A549 (cell line): ENCODE measurements around the gene TEPSIN. TPM values are rescaled to one million over a fixed set of nuclear protein-coding genes. Genes with fewer than 3 reads are reported as not detected.

Experiments
- ATAC-seq, 2 experiments: fragments of 200-7000 bp in 1 of 2; fragments of >200 bp in 1 of 2; cut with Nextera tagmentation in 1 of 2; cut with Tn5 transposase in 1 of 2; 3 replicates each; pipeline versions ENCODE4 v1.8.0 to v1.9.1; 2018 to 2020; ENCODE audit warnings: mild to moderate bottlenecking in 1 of 2, moderate library complexity in 1 of 2
- CTCF ChIA-PET: fragments of 300-600 bp; sonication (Branson Sonifier 250); formaldehyde crosslinking; extraction: SDS; loops from one replicate; lab custom pipeline; 2021; ENCODE audit warnings: antibody characterized with exemption, inconsistent platforms; lab: Yijun Ruan, JAX
- POLR2A ChIA-PET: fragments of 350-600 bp; formaldehyde crosslinking; extraction: SDS; loops from one replicate; lab custom pipeline; 2021; ENCODE audit warnings: antibody characterized with exemption, inconsistent platforms; lab: Yijun Ruan, JAX
- DNase-seq, 2 experiments: peaks; one replicate each; pipeline versions ENCODE4 v3.0.0 to v3.0.0-alpha.2; 2011 to 2016; ENCODE audit warnings: low read depth in 1 of 2, low spot score in 1 of 2
- FAIRE-seq: peaks from 2 replicates; lab custom pipeline; 2011; peaks lifted over from hg19 to GRCh38; lab: Jason Lieb, UNC
- H3K27ac ChIP-seq, 2 experiments: fragments of >200 bp; sonication (Bioruptor Twin); formaldehyde crosslinking; 3 replicates each; pipeline ENCODE4 v1.5.1; 2016 to 2017
- H3K4me1 ChIP-seq: fragments of >200 bp; sonication (Bioruptor Twin); formaldehyde crosslinking; 3 replicates; pipeline ENCODE4 v1.6.1; 2016
- H3K4me2 ChIP-seq: fragments of >200 bp; sonication (Bioruptor Twin); formaldehyde crosslinking; 3 replicates; pipeline ENCODE4 v1.6.1; 2016
- H3K4me3 ChIP-seq: fragments of >200 bp; sonication (Bioruptor Twin); formaldehyde crosslinking; 3 replicates; pipeline ENCODE4 v1.5.1; 2016
- H3K9me3 ChIP-seq: fragments of >200 bp; sonication (Bioruptor Twin); formaldehyde crosslinking; 3 replicates; pipeline ENCODE4 v1.6.1; 2016
- BCL3 ChIP-seq: fragments of >200 bp; sonication (Bioruptor Twin); formaldehyde crosslinking; IDR thresholded peaks from 3 replicates; pipeline ENCODE4 v1.6.1; 2016
- CBX8 ChIP-seq: fragments of 200-600 bp; sonication (generic); IDR thresholded peaks from 2 replicates; pipeline ENCODE4 v1.6.1; 2016
- CEBPB ChIP-seq, 2 experiments: fragments of >200 bp in 1 of 2; sonication (Bioruptor Twin) in 1 of 2; formaldehyde crosslinking in 1 of 2; IDR thresholded peaks; 2 replicates each; pipeline ENCODE4 v1.6.1; 2012 to 2016
- CHD2 ChIP-seq: fragments of 150-350 bp; IDR thresholded peaks from 2 replicates; pipeline ENCODE4 v1.6.1; 2014; ENCODE audit warnings: low read length; ENCODE audit not compliant: partially characterized antibody
- CHD4 ChIP-seq: fragments of 200-600 bp; sonication (generic); IDR thresholded peaks from 2 replicates; pipeline ENCODE4 v1.6.1; 2016; ENCODE audit warnings: antibody characterized with exemption, mild to moderate bottlenecking, borderline replicate concordance
- CTCF ChIP-seq: fragments of >200 bp; sonication (Bioruptor Twin); formaldehyde crosslinking; IDR thresholded peaks from 3 replicates; pipeline ENCODE4 v1.5.1; 2016
- EP300 ChIP-seq, 2 experiments: fragments of >200 bp; sonication (Bioruptor Twin); formaldehyde crosslinking; IDR thresholded peaks; 2 replicates in 1 of 2; 3 replicates in 1 of 2; pipeline ENCODE4 v1.6.1; 2016 to 2017
- FOSB ChIP-seq: fragments of 250-450 bp; sonication (Bioruptor Pico); IDR thresholded peaks from 2 replicates; pipeline ENCODE4 v1.5.0; 2020; ENCODE audit warnings: mild to moderate bottlenecking, moderate library complexity
- FOXS1 ChIP-seq: fragments of 250-450 bp; sonication (Bioruptor Pico); IDR thresholded peaks from 2 replicates; pipeline ENCODE4 v1.5.0; 2020; ENCODE audit warnings: mild to moderate bottlenecking, moderate library complexity
- GATA3 ChIP-seq: IDR thresholded peaks from 2 replicates; pipeline ENCODE4 v1.6.1; 2012; ENCODE audit warnings: borderline replicate concordance
- HDAC2 ChIP-seq: fragments of 200-600 bp; sonication (generic); IDR thresholded peaks from 2 replicates; pipeline ENCODE4 v1.6.1; 2016
- HEYL ChIP-seq: fragments of 250-450 bp; sonication (Bioruptor Pico); IDR thresholded peaks from 2 replicates; pipeline ENCODE4 v1.8.0; 2021; ENCODE audit warnings: mild to moderate bottlenecking, moderate library complexity
- HOXA7 ChIP-seq: fragments of 250-450 bp; sonication (Bioruptor Pico); IDR thresholded peaks from 2 replicates; pipeline ENCODE4 v1.5.0; 2020; ENCODE audit warnings: mild to moderate bottlenecking, moderate library complexity
- MAFK ChIP-seq: fragments of 450-650 bp; IDR thresholded peaks from 2 replicates; pipeline ENCODE4 v1.6.1; 2014; ENCODE audit not compliant: partially characterized antibody
- NR3C1 ChIP-seq: fragments of >200 bp; sonication (Bioruptor Twin); formaldehyde crosslinking; IDR thresholded peaks from 3 replicates; pipeline ENCODE4 v1.6.1; 2017
- PHF8 ChIP-seq: fragments of 200-600 bp; sonication (generic); IDR thresholded peaks from 2 replicates; pipeline ENCODE4 v1.6.1; 2016; ENCODE audit warnings: low read depth, mild to moderate bottlenecking, antibody characterized with exemption, moderate library complexity, borderline replicate concordance
- POLR2AphosphoS2 ChIP-seq: conservative IDR thresholded peaks from 2 replicates; pipeline ENCODE4 v1.6.1; 2012; ENCODE audit warnings: low read length, improper control_type of control experiment, inconsistent platforms
- RAD21 ChIP-seq, 2 experiments: fragments of >200 bp in 1 of 2; sonication (Bioruptor Twin) in 1 of 2; formaldehyde crosslinking in 1 of 2; IDR thresholded peaks in 1 of 2; conservative IDR thresholded peaks in 1 of 2; 2 replicates in 1 of 2; 3 replicates in 1 of 2; pipeline ENCODE4 v1.6.1; 2012 to 2018; ENCODE audit warnings: inconsistent platforms in 1 of 2
- RARB ChIP-seq: fragments of 250-450 bp; sonication (Bioruptor Pico); IDR thresholded peaks from 2 replicates; pipeline ENCODE4 v1.8.0; 2021; ENCODE audit warnings: mild to moderate bottlenecking, moderate library complexity
- RFX5 ChIP-seq: fragments of 450-650 bp; IDR thresholded peaks from 2 replicates; pipeline ENCODE4 v1.7.1; 2014; ENCODE audit warnings: antibody characterized with exemption, mild to moderate bottlenecking, moderate library complexity
- RNF2 ChIP-seq: fragments of 200-600 bp; sonication (generic); IDR thresholded peaks from 2 replicates; pipeline ENCODE4 v1.6.1; 2016; ENCODE audit warnings: low read depth, mild to moderate bottlenecking, antibody characterized with exemption, moderate library complexity, borderline replicate concordance
- TFCP2L1 ChIP-seq: fragments of 250-450 bp; sonication (Bioruptor Pico); IDR thresholded peaks from 2 replicates; pipeline ENCODE4 v1.5.0; 2021; ENCODE audit warnings: mild to moderate bottlenecking
- TP53 ChIP-seq: fragments of 250-450 bp; sonication (Bioruptor Pico); IDR thresholded peaks from 2 replicates; pipeline ENCODE4 v1.5.0; 2021; ENCODE audit warnings: mild to moderate bottlenecking, moderate library complexity
- USF2 ChIP-seq: fragments of 450-650 bp; IDR thresholded peaks from 2 replicates; pipeline ENCODE4 v1.6.1; 2014; ENCODE audit warnings: antibody characterized with exemption
- ZC3H11A ChIP-seq: fragments of 450-650 bp; IDR thresholded peaks from 2 replicates; pipeline ENCODE4 v1.6.1; 2014; ENCODE audit warnings: antibody characterized with exemption, mild to moderate bottlenecking
- ZFP36 ChIP-seq: fragments of 450-650 bp; IDR thresholded peaks from 2 replicates; pipeline ENCODE4 v1.6.1; 2014; ENCODE audit warnings: borderline replicate concordance; ENCODE audit not compliant: partially characterized antibody
- ZNF302 ChIP-seq: fragments of 250-450 bp; sonication (Bioruptor Pico); IDR thresholded peaks from 2 replicates; pipeline ENCODE4 v1.9.0; 2021; ENCODE audit warnings: inconsistent platforms, mild to moderate bottlenecking, moderate library complexity
- WGBS: methylation state at CpG from one replicate; pipeline ENCODE4 v1.1.6; 2017; ENCODE audit errors: missing lambda C conversion rate; 5-methylcytosine and 5-hydroxymethylcytosine counted together
- polyA plus RNA-seq, 4 experiments: library from polyadenylated mRNA; depleted of rRNA in 3 of 4; stranded (reverse); fragments of >200 nt; fragmentation: RNase III in 1 of 4; extraction: RNeasy Plus Mini Kit Qiagen cat#74134 plus additional on column Dnase treatment in 1 of 4; gene quantifications; 2 replicates in 3 of 4; 3 replicates in 1 of 4; pipeline ENCODE4 v1.2.3, GENCODE V29; 2011 to 2017

The TEPSIN gene
- polyA plus RNA-seq, 2 of the 4 experiments (the other 2 are of a cell fraction), result 12.5 to 31.3 TPM

GRCh38 chr17:81287741-81288430 is 49.0 kb upstream of the TEPSIN start:
- CTCF ChIA-PET, result interaction anchor here (1.0 to 15.4 kb wide), 4 partner anchors 9 to 313 kb away, joined by 4 to 129 read pairs (median 5); no protein-coding TSS in a partner anchor
- no peak overlapping the region for H3K4me2 ChIP-seq
- TF ChIP-seq TP53 (CRISPR knock-in tag) (no peak), EP300 (IDR thresholded peaks at IDR 0.05) (no peak)
- TF ChIP-seq, all 56 proteins: peak for 0
- ATAC-seq (no peak), DNase-seq (no peak), FAIRE-seq (no peak)
- no peak overlapping the region for H3K27ac ChIP-seq
- no peaks in the 10 kb centered on the region for H3K9me3 ChIP-seq
- H3K4me1 ChIP-seq, result no peaks in the 10 kb centered on the region
- POLR2A ChIA-PET, result no interaction called here
- WGBS, result 92% methylated on average over 16 of the region's 16 CpGs
- H3K4me3 ChIP-seq, result no peak overlapping the region

- no peak for DNase-seq
- no peak for FAIRE-seq
- POLR2A ChIA-PET, result no interaction called here
- no peak for ATAC-seq
- 94% methylated on average over 21 of the region's 21 CpGs for WGBS
- Histone ChIP-seq H3K9me3 (no peaks in the 10 kb centered on the region), H3K4me1 (no peaks in the 10 kb centered on the region), H3K4me3 (no peak overlapping the region), H3K4me2 (no peak overlapping the region), H3K27ac (no peak overlapping the region)
- CTCF ChIA-PET, result interaction anchor here (1.0 to 15.4 kb wide), 4 partner anchors 9 to 314 kb away, joined by 4 to 129 read pairs (median 5); no protein-coding TSS in a partner anchor
- no peak for TF ChIP-seq NR3C1
- no peak for TF ChIP-seq MAFK
- no peak for TF ChIP-seq CEBPB (IDR thresholded peaks at IDR 0.05)
- no peak for TF ChIP-seq FOSB
- no peak for TF ChIP-seq RAD21 (conservative IDR thresholded peaks at IDR 0.05 in 1 of 2, IDR thresholded peaks at IDR 0.05 in 1 of 2)
- no peak for TF ChIP-seq ZNF302 (CRISPR knock-in tag)
- no peak for TF ChIP-seq ZFP36
- no peak for TF ChIP-seq RFX5
- no peak for TF ChIP-seq RNF2
- TF ChIP-seq USF2, result no peak
- TF ChIP-seq HOXA7, result no peak
- TF ChIP-seq PHF8, result no peak
- no peak for TF ChIP-seq CHD2
- TF ChIP-seq HDAC2, result no peak
- no peak for TF ChIP-seq EP300 (IDR thresholded peaks at IDR 0.05)
Observed at GRCh38 chr17:81287152-81287551, 48.3 kb upstream of the TEPSIN start.

GRCh38 chr17:81286491-81287145 is 47.8 kb upstream of the TEPSIN start:
- DNase-seq (no peak), FAIRE-seq (no peak), ATAC-seq (no peak)
- Histone ChIP-seq H3K4me3 (no peak overlapping the region), H3K4me1 (no peaks in the 10 kb centered on the region), H3K4me2 (no peak overlapping the region), H3K27ac (no peak overlapping the region), H3K9me3 (no peaks in the 10 kb centered on the region)
- ChIA-PET CTCF (interaction anchor here (1.2 to 15.4 kb wide), 5 partner anchors 10 to 314 kb away, joined by 3 to 129 read pairs (median 5); no protein-coding TSS in a partner anchor), POLR2A (no interaction called here)
- TF ChIP-seq RARB (CRISPR knock-in tag), result no peak
- TF ChIP-seq FOXS1 (CRISPR knock-in tag), result no peak
- no peak for TF ChIP-seq TFCP2L1 (CRISPR knock-in tag)
- WGBS, result 94% methylated on average over 23 of the region's 23 CpGs

GRCh38 chr17:81285894-81286293 is 47.0 kb upstream of the TEPSIN start:
- Histone ChIP-seq H3K4me1 (no peaks in the 10 kb centered on the region), H3K9me3 (no peaks in the 10 kb centered on the region), H3K4me2 (no peak overlapping the region), H3K27ac (no peak overlapping the region), H3K4me3 (no peak overlapping the region)
- FAIRE-seq (no peak), DNase-seq (no peak), ATAC-seq (no peak)
- CTCF ChIA-PET, result interaction anchor here (1.2 to 15.4 kb wide), 5 partner anchors 24 to 315 kb away, joined by 3 to 129 read pairs (median 3); no protein-coding TSS in a partner anchor
- 92% methylated on average over 12 of the region's 12 CpGs for WGBS
- POLR2A ChIA-PET, result no interaction called here
- TF ChIP-seq FOXS1 (CRISPR knock-in tag) (no peak), BCL3 (no peak), ZNF302 (CRISPR knock-in tag) (no peak), POLR2AphosphoS2 (no peak), TP53 (CRISPR knock-in tag) (no peak), ZC3H11A (no peak), HOXA7 (no peak), HEYL (CRISPR knock-in tag) (no peak), PHF8 (no peak), CHD4 (no peak), CTCF (no peak), CBX8 (no peak), GATA3 (no peak)
